Breast epithelium (tissue), 4 donors: Measurements from ENCODE around the gene MESD. TPM values are rescaled to one million over a fixed set of nuclear protein-coding genes. Genes with fewer than 3 reads are reported as not detected.

ENCODE experiments used
- DNase-seq, 2 donors: peaks; one replicate each; pipeline ENCODE4 v3.0.0-alpha.2; 2019; ENCODE audit warnings: low spot score in 2 of 2
- H3K27ac ChIP-seq, 2 donors: fragments of 200-600 bp; sonication (generic) in 1 of 2; one replicate each; pipeline ENCODE4 v1.5.1; 2016 to 2019; ENCODE audit warnings: mild to moderate bottlenecking in 1 of 2
- H3K27me3 ChIP-seq, 2 donors: fragments of 200-600 bp; sonication (generic) in 1 of 2; one replicate each; pipeline versions ENCODE4 v1.5.1 to v1.6.0; 2017 to 2019; ENCODE audit warnings: control low read depth in 1 of 2, mild to moderate bottlenecking in 1 of 2
- H3K36me3 ChIP-seq: fragments of 200-600 bp; one replicate; pipeline ENCODE4 v1.5.1; 2019
- H3K4me1 ChIP-seq, 2 donors: fragments of 200-600 bp; sonication (generic); one replicate each; pipeline ENCODE4 v1.5.1; 2016 to 2019; ENCODE audit warnings: control low read depth in 1 of 2
- H3K4me3 ChIP-seq, 3 donors: fragments of 200-600 bp; sonication (generic); 1 replicate in 2 of 3; 2 replicates in 1 of 3; pipeline ENCODE4 v1.5.1; 2016 to 2019; ENCODE audit warnings: mild to moderate bottlenecking in 3 of 3, moderate library complexity in 2 of 3
- H3K9me3 ChIP-seq, 2 donors: fragments of 200-600 bp; sonication (generic) in 1 of 2; one replicate each; pipeline ENCODE4 v1.5.1; 2016 to 2019; ENCODE audit warnings: control low read depth in 1 of 2
- CTCF ChIP-seq, 3 donors: fragments of 450-650 bp; IDR thresholded peaks; one replicate each; pipeline ENCODE4 v1.5.1; 2016 to 2017; ENCODE audit warnings: antibody characterized with exemption in 3 of 3, mild to moderate bottlenecking in 3 of 3, moderate library complexity in 3 of 3
- POLR2A ChIP-seq: fragments of 450-650 bp; IDR thresholded peaks from one replicate; pipeline ENCODE4 v1.6.1; 2016; ENCODE audit warnings: antibody characterized with exemption, mild to moderate bottlenecking, moderate library complexity
- POLR2AphosphoS5 ChIP-seq, 3 donors: sonication (generic); formaldehyde crosslinking; IDR thresholded peaks; one replicate each; pipeline ENCODE4 v1.6.1; 2017; ENCODE audit warnings: antibody characterized with exemption in 3 of 3
- intact Hi-C: fragments of 100-400 bp; cut with DNase I; formaldehyde crosslinking; loops from one replicate; pipeline ENCODE4 v1.15.1; 2023; ENCODE audit warnings: low total_unique reads
- total RNA-seq, 3 donors: library from RNA; depleted of rRNA; stranded (reverse); fragments of >200 nt; gene quantifications; one replicate each; pipeline ENCODE4 v1.1.0, GENCODE V29; 2016

MESD gene
- total RNA-seq, 3 donors from 2014 or later = 17.1 to 32.9 (median 27.2) TPM

DNA sequence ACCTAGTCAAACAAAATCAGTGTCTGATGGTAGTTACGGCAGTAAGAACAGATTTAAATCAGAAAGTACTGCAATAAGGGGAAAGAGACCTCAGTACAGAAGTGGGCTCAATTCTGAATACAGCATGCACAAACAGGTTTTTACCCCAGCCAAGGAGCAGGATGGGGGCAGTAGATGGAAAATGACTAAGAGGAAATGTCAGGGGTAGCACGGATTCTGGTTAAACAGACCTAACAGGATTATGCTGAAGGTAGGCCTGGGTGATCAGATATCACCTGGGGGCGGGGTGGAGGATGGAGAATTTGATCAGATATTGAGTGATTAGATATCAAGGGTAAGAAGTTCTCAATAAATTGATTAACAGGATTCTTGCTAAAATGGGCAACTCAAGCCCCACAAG is 19.0 kb downstream of the MESD start:
- Histone ChIP-seq H3K4me3 (no peak overlapping the region), H3K4me1 (no peaks in the 10 kb centered on the region), H3K36me3 (no peaks in the 10 kb centered on the region), H3K27ac (no peak overlapping the region), H3K27me3 (no peaks in the 10 kb centered on the region), H3K9me3 (no peaks in the 10 kb centered on the region)
- TF ChIP-seq CTCF (IDR thresholded peaks at IDR 0.05) = no peak
- no peak for TF ChIP-seq POLR2AphosphoS5 (IDR thresholded peaks at IDR 0.05)
- no peak for TF ChIP-seq POLR2A
- DNase-seq = peak in 1 of 2 donors; percentile 0
- intact Hi-C loops = no loop called here

GRCh38 chr15:80970018-80970657 is 19.5 kb downstream of the MESD start:
- H3K4me1 ChIP-seq = no peaks in the 10 kb centered on the region
- no peaks in the 10 kb centered on the region for H3K27me3 ChIP-seq
- H3K36me3 ChIP-seq = no peaks in the 10 kb centered on the region
- no peaks in the 10 kb centered on the region for H3K9me3 ChIP-seq
- no peak overlapping the region for H3K27ac ChIP-seq
- no peak overlapping the region for H3K4me3 ChIP-seq
- DNase-seq = peak; percentile 5 to 66
- TF ChIP-seq CTCF (IDR thresholded peaks at IDR 0.05) (peak; percentile 37 to 85 (median 74)), POLR2AphosphoS5 (IDR thresholded peaks at IDR 0.05) (no peak), POLR2A (no peak)
- intact Hi-C loops = no loop called here

GRCh38 chr15:80969316-80969715 is 20.3 kb downstream of the MESD start:
- intact Hi-C loops = no loop called here
- H3K27me3 ChIP-seq = no peaks in the 10 kb centered on the region
- no peak overlapping the region for H3K27ac ChIP-seq
- H3K4me3 ChIP-seq = no peak overlapping the region
- TF ChIP-seq POLR2A = no peak
- no peak for TF ChIP-seq CTCF (IDR thresholded peaks at IDR 0.05)
- TF ChIP-seq POLR2AphosphoS5 (IDR thresholded peaks at IDR 0.05) = no peak
- no peaks in the 10 kb centered on the region for H3K36me3 ChIP-seq
- H3K4me1 ChIP-seq = no peaks in the 10 kb centered on the region
- DNase-seq = peak in 1 of 2 donors; percentile 15
- no peaks in the 10 kb centered on the region for H3K9me3 ChIP-seq

- DNase-seq = no peak
- Histone ChIP-seq H3K4me1 (no peaks in the 10 kb centered on the region), H3K27ac (no peak overlapping the region), H3K9me3 (no peaks in the 10 kb centered on the region), H3K36me3 (no peaks in the 10 kb centered on the region), H3K4me3 (no peak overlapping the region), H3K27me3 (no peaks in the 10 kb centered on the region)
- intact Hi-C loops = no loop called here
- TF ChIP-seq POLR2A (no peak), POLR2AphosphoS5 (IDR thresholded peaks at IDR 0.05) (no peak), CTCF (IDR thresholded peaks at IDR 0.05) (no peak)
Observed at GRCh38 chr15:80967991-80968510, 21.6 kb downstream of the MESD start.

DNA sequence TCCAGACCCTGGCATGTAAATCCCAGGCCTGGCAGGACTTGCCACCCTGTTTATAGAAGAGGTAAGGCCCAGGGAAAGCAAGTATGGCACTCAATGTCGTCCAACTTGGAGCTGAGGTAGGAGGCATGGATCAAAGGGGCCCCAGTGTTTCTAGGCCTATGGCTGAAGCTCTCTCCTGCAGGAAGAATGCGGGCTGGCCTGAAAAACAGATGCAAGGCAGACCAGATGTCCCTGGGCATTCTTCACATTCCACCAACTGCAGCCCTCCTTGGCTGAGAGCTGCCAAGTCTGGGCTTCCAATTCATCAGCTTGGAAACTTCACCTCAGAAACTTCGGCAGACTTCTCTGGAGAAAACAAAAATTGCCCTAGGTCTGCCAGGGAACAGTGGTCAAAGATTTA is 22.2 kb downstream of the MESD start:
- no peaks in the 10 kb centered on the region for H3K36me3 ChIP-seq
- TF ChIP-seq POLR2A (no peak), CTCF (IDR thresholded peaks at IDR 0.05) (no peak), POLR2AphosphoS5 (IDR thresholded peaks at IDR 0.05) (no peak)
- no peak overlapping the region for H3K4me3 ChIP-seq
- DNase-seq = peak in 1 of 2 donors; percentile 76
- H3K9me3 ChIP-seq = no peaks in the 10 kb centered on the region
- no peaks in the 10 kb centered on the region for H3K27me3 ChIP-seq
- intact Hi-C loops = no loop called here
- H3K27ac ChIP-seq = no peak overlapping the region
- H3K4me1 ChIP-seq = no peaks in the 10 kb centered on the region
